NCI-H2029 (cell line): ENCODE measurements around the gene RAB3A.
A peak's percentile ranks its signal among the peaks of the same experiment; 100 is the strongest.
"Not testable (repeated sequence)": the region's sequence is repeated elsewhere in the genome, so short reads cannot be mapped to it uniquely, and the experiment has no call there.

ENCODE experiments used
- DNase-seq: peaks from one replicate; lab custom pipeline; 2025; lab: John Stamatoyannopoulos, UW

The RAB3A gene

GRCh38 chr19:18223860-18224524 lies 20.1 kb upstream of the RAB3A start:
- DNase-seq, result peak; percentile 68

GRCh38 chr19:18221815-18222725 lies 18.2 kb upstream of the RAB3A start:
- no peak for DNase-seq

- peak; percentile 33 for DNase-seq
Observed at GRCh38 chr19:18220632-18221275, 16.9 kb upstream of the RAB3A start.

GRCh38 chr19:18219911-18220631 lies 16.2 kb upstream of the RAB3A start:
- no peak for DNase-seq

GRCh38 chr19:18218600-18218999 lies 14.8 kb upstream of the RAB3A start:
- DNase-seq, result no peak

GRCh38 chr19:18218159-18218558 lies 14.3 kb upstream of the RAB3A start:
- DNase-seq, result no peak

- DNase-seq, result no peak
Observed at GRCh38 chr19:18216789-18217188, 12.9 kb upstream of the RAB3A start.

- DNase-seq, result no peak
Observed at GRCh38 chr19:18214779-18215433, 11.1 kb upstream of the RAB3A start.

GRCh38 chr19:18211683-18212082 lies 7.8 kb upstream of the RAB3A start:
- DNase-seq, result no peak

- DNase-seq, result not testable (repeated sequence)
Observed at GRCh38 chr19:18209912-18210311, 6.1 kb upstream of the RAB3A start.

- DNase-seq, result no peak
Observed at GRCh38 chr19:18208098-18208951, 4.5 kb upstream of the RAB3A start.

GRCh38 chr19:18206018-18206417 lies 2.2 kb upstream of the RAB3A start:
- DNase-seq, result no peak

- peak; percentile 54 for DNase-seq
Observed at GRCh38 chr19:18205200-18205892, 1.5 kb upstream of the RAB3A start.

- peak; percentile 80 for DNase-seq
Observed at GRCh38 chr19:18204394-18205199, 755 bp upstream of the RAB3A start.

GRCh38 chr19:18203408-18203862 lies 407 bp downstream of the RAB3A start:
- no peak for DNase-seq

- DNase-seq, result no peak
Observed at GRCh38 chr19:18202778-18203407, 949 bp downstream of the RAB3A start.

- DNase-seq, result no peak
Observed at GRCh38 chr19:18202397-18202777, 1.5 kb downstream of the RAB3A start.

GRCh38 chr19:18198374-18198773 lies 5.5 kb downstream of the RAB3A start:
- DNase-seq, result no peak

GRCh38 chr19:18197941-18198340 lies 5.9 kb downstream of the RAB3A start:
- DNase-seq, result no peak
